IMR-90 (cell line): ENCODE measurements around the gene MR1. TPM values are rescaled to one million over a fixed set of nuclear protein-coding genes. Genes with fewer than 3 reads are reported as not detected.

Experiments used
- ATAC-seq: fragments of 200-7000 bp; cut with Tn5 transposase; 2 replicates; pipeline ENCODE4 v1.9.1; 2020; ENCODE audit warnings: low read depth, mild to moderate bottlenecking, moderate library complexity
- BruUV-seq: library from RNA; stranded (reverse); fragments of 400-500 nt; replicated peaks from 2 replicates; lab custom pipeline; 2021; lab: Mats Ljungman, UMichigan
- CTCF ChIA-PET: fragments of 300-600 bp; formaldehyde crosslinking; extraction: SDS; loops from one replicate; lab custom pipeline; 2021; ENCODE audit warnings: antibody characterized with exemption; lab: Yijun Ruan, JAX
- POLR2A ChIA-PET: fragments of 300-600 bp; sonication (Branson Sonifier 250); formaldehyde crosslinking; loops from one replicate; lab custom pipeline; 2022; ENCODE audit warnings: antibody characterized with exemption; ENCODE audit not compliant: unreplicated experiment; lab: Charles Lee
- DNase-seq: peaks from one replicate; pipeline ENCODE4 v3.0.0; 2013
- H2AFZ ChIP-seq: replicated peaks from 2 replicates; pipeline ENCODE3; 2013; ENCODE audit warnings: low read length, mild to moderate bottlenecking; ENCODE audit not compliant: poor library complexity
- H2AK5ac ChIP-seq: 2 replicates; pipeline ENCODE4 v1.6.1; 2013; ENCODE audit warnings: low read depth, low read length, inconsistent platforms
- H2AK9ac ChIP-seq: replicated peaks from 2 replicates; pipeline ENCODE3; 2013; ENCODE audit warnings: mild to moderate bottlenecking, low read depth, low read length, moderate library complexity; ENCODE audit not compliant: poor library complexity
- H2BK120ac ChIP-seq: 2 replicates; pipeline ENCODE4 v1.6.1; 2013; ENCODE audit warnings: low read depth, low read length, inconsistent platforms
- H2BK15ac ChIP-seq: 3 replicates; pipeline ENCODE4 v1.6.1; 2013; ENCODE audit warnings: low read depth, low read length, inconsistent platforms
- H2BK20ac ChIP-seq: 2 replicates; pipeline ENCODE4 v1.6.1; 2013; ENCODE audit warnings: low read depth, mild to moderate bottlenecking, inconsistent platforms, low read length, moderate library complexity
- H2BK5ac ChIP-seq: 2 replicates; pipeline ENCODE4 v1.6.1; 2013; ENCODE audit warnings: mild to moderate bottlenecking, low read depth, low read length, inconsistent platforms; ENCODE audit not compliant: poor library complexity, severe bottlenecking
- H3K14ac ChIP-seq: replicated peaks from 2 replicates; pipeline ENCODE4 v1.6.1; 2013; ENCODE audit warnings: low read depth, low read length, inconsistent platforms
- H3K18ac ChIP-seq: 2 replicates; pipeline ENCODE4 v1.6.1; 2013; ENCODE audit warnings: low read depth, low read length, control low read depth
- H3K23ac ChIP-seq: 2 replicates; pipeline ENCODE4 v1.6.1; 2013; ENCODE audit warnings: low read depth, low read length, inconsistent platforms
- H3K27ac ChIP-seq: 2 replicates; pipeline ENCODE4 v1.5.1; 2013; ENCODE audit warnings: mild to moderate bottlenecking, control low read depth, low read length; ENCODE audit not compliant: insufficient read depth
- H3K27me3 ChIP-seq: 2 replicates; pipeline ENCODE4 v1.6.1; 2013; ENCODE audit warnings: low read length; ENCODE audit not compliant: control insufficient read depth, insufficient read depth
- H3K36me3 ChIP-seq: 2 replicates; pipeline ENCODE4 v1.6.1; 2013; ENCODE audit warnings: low read length, mixed read lengths; ENCODE audit not compliant: control insufficient read depth, insufficient read depth
- H3K4ac ChIP-seq: 2 replicates; pipeline ENCODE4 v1.6.1; 2013; ENCODE audit warnings: low read depth, low read length, inconsistent platforms
- H3K4me1 ChIP-seq: 2 replicates; pipeline ENCODE4 v1.6.1; 2013; ENCODE audit warnings: low read length, mixed read lengths; ENCODE audit not compliant: control insufficient read depth, insufficient read depth
- H3K4me2 ChIP-seq: 2 replicates; pipeline ENCODE4 v1.6.1; 2013; ENCODE audit warnings: low read depth, mild to moderate bottlenecking, control low read depth, low read length, moderate library complexity
- H3K4me3 ChIP-seq: 2 replicates; pipeline ENCODE4 v1.5.1; 2013; ENCODE audit warnings: low read depth, mild to moderate bottlenecking, control low read depth, low read length, moderate library complexity; ENCODE audit not compliant: insufficient read depth
- H3K56ac ChIP-seq: 2 replicates; pipeline ENCODE4 v1.6.1; 2013; ENCODE audit warnings: low read length, inconsistent platforms; ENCODE audit not compliant: insufficient read depth; ENCODE audit errors: extremely low read depth
- H3K79me1 ChIP-seq, 2 experiments: 2 replicates each; pipeline ENCODE4 v1.6.1; 2013; ENCODE audit warnings: low read length in 2 of 2, inconsistent platforms in 1 of 2, low read depth in 1 of 2
- H3K9ac ChIP-seq: 2 replicates; pipeline ENCODE4 v1.6.1; 2013; ENCODE audit warnings: low read depth, low read length, control low read depth
- H3K9me1 ChIP-seq: 2 replicates; pipeline ENCODE4 v1.6.1; 2013; ENCODE audit warnings: low read length, inconsistent platforms; ENCODE audit not compliant: insufficient read depth
- H3K9me3 ChIP-seq: 2 replicates; pipeline ENCODE4 v1.6.1; 2013; ENCODE audit warnings: low read length; ENCODE audit not compliant: control insufficient read depth, insufficient read depth
- H4K20me1 ChIP-seq: 2 replicates; pipeline ENCODE4 v1.6.1; 2013; ENCODE audit warnings: low read length, inconsistent platforms; ENCODE audit not compliant: insufficient read depth
- H4K5ac ChIP-seq: 2 replicates; pipeline ENCODE4 v1.6.1; 2013; ENCODE audit warnings: mild to moderate bottlenecking, low read depth, low read length, control low read depth
- H4K8ac ChIP-seq, 2 experiments: 2 replicates each; pipeline ENCODE4 v1.6.1; 2013; ENCODE audit warnings: low read depth in 2 of 2, low read length in 2 of 2, control low read depth in 1 of 2, inconsistent platforms in 1 of 2
- H4K91ac ChIP-seq: 2 replicates; pipeline ENCODE4 v1.6.1; 2013; ENCODE audit warnings: low read depth, low read length, inconsistent platforms; ENCODE audit not compliant: insufficient read depth
- MAFK ChIP-seq: IDR thresholded peaks from 2 replicates; pipeline ENCODE4 v1.6.1; 2012; ENCODE audit warnings: low read depth, low read length, improper control_type of control experiment
- NFE2L2 ChIP-seq: fragments of 150-350 bp; IDR thresholded peaks from 2 replicates; pipeline ENCODE4 v1.6.1; 2016; ENCODE audit warnings: low read depth, mild to moderate bottlenecking, low read length
- POLR2A ChIP-seq: IDR thresholded peaks from 2 replicates; pipeline ENCODE4 v1.6.1; 2012; ENCODE audit warnings: mild to moderate bottlenecking, low read depth, low read length
- RFX5 ChIP-seq: IDR thresholded peaks from 2 replicates; pipeline ENCODE4 v1.8.0; 2012; ENCODE audit warnings: low read depth, mild to moderate bottlenecking, low read length, moderate library complexity
- WGBS, 2 experiments: methylation state at CpG; one replicate each; pipeline versions ENCODE4 v1.1.5 to v1.1.7; 2013; ENCODE audit warnings: missing lambda C conversion rate in 2 of 2; ENCODE audit not compliant: insufficient read length in 1 of 2; ENCODE audit errors: extremely low coverage in 2 of 2; 5-methylcytosine and 5-hydroxymethylcytosine counted together
- dilution Hi-C: fragments of 300-500 bp; cut with HindIII; formaldehyde crosslinking; loops from one replicate; pipeline ENCODE4 v1.14.3; 2018; ENCODE audit warnings: low sequenced_read_pairs; ENCODE audit not compliant: unreplicated experiment
- in situ Hi-C: fragments of 300-500 bp; cut with MboI; formaldehyde crosslinking; loops from 3 replicates; pipeline ENCODE4 v1.14.3; 2019; ENCODE audit warnings: low sequenced_read_pairs, inconsistent platforms, mixed read lengths
- intact Hi-C: fragments of 100-400 bp; cut with micrococcal nuclease; formaldehyde crosslinking; loops from 2 replicates; pipeline ENCODE4 v1.10.0; 2022
- polyA plus RNA-seq, 3 experiments: library from polyadenylated mRNA; depleted of rRNA; stranded (reverse); fragments of >200 nt; gene quantifications; 2 replicates each; pipeline ENCODE4 v1.2.3, GENCODE V29; 2012; ENCODE audit warnings: low replicate concordance in 1 of 3
- total RNA-seq: library from RNA; depleted of rRNA; stranded (reverse); fragments of >200 nt; gene quantifications from 2 replicates; pipeline ENCODE4 v1.2.3, GENCODE V29; 2012

MR1 gene
- total and polyA plus RNA-seq, 2 of the 4 experiments (the other 2 are of a cell fraction) = 6.0 to 6.1 TPM

- H3K23ac ChIP-seq = no peak overlapping the region
- intact Hi-C loops (no loop called here), dilution Hi-C loops (no loop called here), in situ Hi-C loops (no loop called here)
- no peak overlapping the region for H3K27ac ChIP-seq
- WGBS, 2 experiments = 96% methylated on average over 4 of the region's 8 CpGs; no CpG with 5 or more reads in 1 of the 2 experiments
- peaks cover 21 to 27% of the 10 kb centered on the region in 2 experiments for H3K79me1 ChIP-seq
- TF ChIP-seq NFE2L2 (no peak), RFX5 (no peak), POLR2A (no peak), MAFK (no peak)
- no peak for ATAC-seq
- no peaks in the 10 kb centered on the region for H3K9me3 ChIP-seq
- no peaks in the 10 kb centered on the region for H4K20me1 ChIP-seq
- no peak overlapping the region for H3K4me3 ChIP-seq
- H3K27me3 ChIP-seq = no peaks in the 10 kb centered on the region
- H3K14ac ChIP-seq = no peak overlapping the region
- ChIA-PET CTCF (interaction anchor here (0.7 to 1.0 kb wide), 2 partner anchors 154 to 1081 kb away, joined by 3 read pairs; no protein-coding TSS in a partner anchor), POLR2A (interaction anchor here (0.7 kb wide), 1 partner anchor 163 kb away, joined by 3 read pairs; no protein-coding TSS in a partner anchor)
- H4K8ac ChIP-seq = no peak overlapping the region
- no peak overlapping the region for H2AFZ ChIP-seq
- H3K9me1 ChIP-seq = peaks cover 15% of the 10 kb centered on the region
- no peak overlapping the region for H4K91ac ChIP-seq
- peaks cover 51% of the 10 kb centered on the region for H3K36me3 ChIP-seq
- no peak overlapping the region for H3K56ac ChIP-seq
- no TSS peak for BruUV-seq
- no peak overlapping the region for H4K5ac ChIP-seq
- H3K4ac ChIP-seq = no peak overlapping the region
- no peak overlapping the region for H2AK9ac ChIP-seq
- H2BK15ac ChIP-seq = no peak overlapping the region
- no peak overlapping the region for H3K9ac ChIP-seq
- H2BK120ac ChIP-seq = no peak overlapping the region
- H3K4me2 ChIP-seq = no peak overlapping the region
- H2BK20ac ChIP-seq = no peak overlapping the region
- no peaks in the 10 kb centered on the region; the same call in 1 of the 2 replicates for H3K4me1 ChIP-seq
- H2BK5ac ChIP-seq = no peak overlapping the region
- no peak overlapping the region for H2AK5ac ChIP-seq
- H3K18ac ChIP-seq = no peak overlapping the region
- DNase-seq = no peak
Measured at GRCh38 chr1:180988253-180988752, 45.5 kb upstream of the MR1 start.
